ENCODE results near the gene MYOZ3. TPM values are rescaled to one million over a fixed set of nuclear protein-coding genes. Genes with fewer than 3 reads are reported as not detected.

Gene MYOZ3
- polyA plus RNA-seq, 1 donor from 2014 or later, result not detected

GRCh38 chr5:150627731-150628545 is 33.1 kb upstream of the MYOZ3 start:
- H3K27ac ChIP-seq (ENCODE audit: low read length), result no peak overlapping the region
- H2AFZ ChIP-seq (ENCODE audit: low read depth, low read length), result no peak overlapping the region
- H3K4me2 ChIP-seq (ENCODE audit: low read length), result no peak overlapping the region
- no peak overlapping the region for H3K4me3 ChIP-seq (ENCODE audit: low read length)
- H3K9me2 ChIP-seq (ENCODE audit: insufficient read depth, low read length), result no peaks in the 10 kb centered on the region
- H3K27me3 ChIP-seq (ENCODE audit: insufficient read depth, low read depth, low read length), result peaks cover 12% of the 10 kb centered on the region
- H3K9ac ChIP-seq (ENCODE audit: low read length), result no peak overlapping the region
- no peaks in the 10 kb centered on the region for H3F3A ChIP-seq (ENCODE audit: insufficient read depth, low read length, poor library complexity, severe bottlenecking)
- H3K36me3 ChIP-seq (ENCODE audit: insufficient read depth, low read length), result no peaks in the 10 kb centered on the region
- TF ChIP-seq RAD21 (conservative IDR thresholded peaks at IDR 0.05), result no peak
- no peak for TF ChIP-seq TAF1 (IDR thresholded peaks at IDR 0.05; ENCODE audit: low read depth)
- H3K9me3 ChIP-seq (ENCODE audit: low read length), result no peaks in the 10 kb centered on the region
- no peaks in the 10 kb centered on the region for H3K79me2 ChIP-seq (replicated peaks; ENCODE audit: insufficient read depth, low read length)
- H4K20me1 ChIP-seq (ENCODE audit: insufficient read depth), result no peaks in the 10 kb centered on the region

- Histone ChIP-seq H3K79me2 (replicated peaks; ENCODE audit: insufficient read depth, low read length) (no peaks in the 10 kb centered on the region), H3K9me2 (ENCODE audit: insufficient read depth, low read length) (no peaks in the 10 kb centered on the region), H3K4me2 (ENCODE audit: low read length) (no peak overlapping the region)
Observed at GRCh38 chr5:150628936-150629485, 32.0 kb upstream of the MYOZ3 start.

GRCh38 chr5:150630016-150630415 is 31.0 kb upstream of the MYOZ3 start:
- H3K27ac ChIP-seq (ENCODE audit: low read length), result no peak overlapping the region
- H3K79me2 ChIP-seq (replicated peaks; ENCODE audit: insufficient read depth, low read length), result no peaks in the 10 kb centered on the region

More at GRCh38 chr5:150628936-150629485, 32.0 kb upstream of the MYOZ3 start:
- Histone ChIP-seq H3K4me3 (ENCODE audit: low read length) (no peak overlapping the region), H3K9me3 (ENCODE audit: low read length) (no peaks in the 10 kb centered on the region), H3K9ac (ENCODE audit: low read length) (no peak overlapping the region), H3K36me3 (ENCODE audit: insufficient read depth, low read length) (no peaks in the 10 kb centered on the region), H4K20me1 (ENCODE audit: insufficient read depth) (no peaks in the 10 kb centered on the region), H3F3A (ENCODE audit: insufficient read depth, low read length, poor library complexity, severe bottlenecking) (no peaks in the 10 kb centered on the region), H3K27me3 (ENCODE audit: insufficient read depth, low read depth, low read length) (peaks cover 12% of the 10 kb centered on the region), H2AFZ (ENCODE audit: low read depth, low read length) (no peak overlapping the region), H3K27ac (ENCODE audit: low read length) (no peak overlapping the region)
- TF ChIP-seq SMC3 (conservative IDR thresholded peaks at IDR 0.05; ENCODE audit: poor library complexity), result no peak

More at GRCh38 chr5:150630016-150630415, 31.0 kb upstream of the MYOZ3 start:
- TF ChIP-seq EZH2 (IDR thresholded peaks at IDR 0.05; ENCODE audit: borderline replicate concordance, insufficient read depth, low read length, poor library complexity, severe bottlenecking) (no peak), MXI1 (conservative IDR thresholded peaks at IDR 0.05; ENCODE audit: poor library complexity, severe bottlenecking) (no peak), POLR2AphosphoS5 (IDR thresholded peaks at IDR 0.05) (no peak), EP300 (conservative IDR thresholded peaks at IDR 0.05; ENCODE audit: poor library complexity, severe bottlenecking) (no peak), REST (IDR thresholded peaks at IDR 0.05; ENCODE audit: borderline replicate concordance) (no peak)
- no peaks in the 10 kb centered on the region for H3F3A ChIP-seq (ENCODE audit: insufficient read depth, low read length, poor library complexity, severe bottlenecking)
- no peaks in the 10 kb centered on the region for H4K20me1 ChIP-seq (ENCODE audit: insufficient read depth)
- no peak overlapping the region for H3K9ac ChIP-seq (ENCODE audit: low read length)
- H2AFZ ChIP-seq (ENCODE audit: low read depth, low read length), result no peak overlapping the region
- no peaks in the 10 kb centered on the region for H3K9me2 ChIP-seq (ENCODE audit: insufficient read depth, low read length)
- peaks cover 10% of the 10 kb centered on the region for H3K27me3 ChIP-seq (ENCODE audit: insufficient read depth, low read depth, low read length)
- no peak overlapping the region for H3K4me3 ChIP-seq (ENCODE audit: low read length)
- H3K4me2 ChIP-seq (ENCODE audit: low read length), result no peak overlapping the region
- H3K9me3 ChIP-seq (ENCODE audit: low read length), result no peaks in the 10 kb centered on the region
- no peaks in the 10 kb centered on the region for H3K36me3 ChIP-seq (ENCODE audit: insufficient read depth, low read length)
